ENCODE data around the gene CACNA1S.

DNA sequence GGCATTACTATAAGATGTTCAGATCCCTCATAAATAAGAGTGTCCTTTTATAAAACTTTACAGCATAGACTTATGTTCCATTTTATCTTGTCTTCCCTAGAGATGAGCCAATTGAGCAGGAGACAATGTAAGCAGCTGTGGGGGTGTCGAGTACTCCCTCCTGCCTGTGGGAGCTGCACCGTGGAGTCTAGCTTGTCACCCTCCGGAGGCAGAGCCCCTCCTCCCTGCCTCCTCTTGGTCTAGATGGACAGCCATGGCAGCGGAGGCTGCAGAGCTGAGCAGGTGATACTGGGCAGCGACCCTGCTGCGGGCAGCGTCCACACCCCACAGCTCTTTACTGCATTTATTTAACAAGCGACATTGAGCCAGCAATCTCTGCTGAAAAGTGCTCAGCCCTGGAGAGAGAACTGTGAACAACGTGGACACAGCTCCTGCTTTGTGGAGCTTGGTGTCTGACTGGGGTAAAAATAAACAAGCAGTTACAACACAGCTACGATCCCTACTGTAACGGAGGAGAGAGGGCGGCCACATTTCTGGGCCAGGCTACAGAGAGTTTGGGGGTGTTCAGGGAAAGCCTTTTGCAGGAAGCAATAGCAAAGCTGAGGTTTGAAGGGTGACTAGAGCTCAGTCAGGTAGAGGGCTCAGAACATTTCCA, 75.9 kb downstream of the CACNA1S start:
- TF ChIP-seq POLR2A (IDR thresholded peaks at IDR 0.05), result no peak
- TF ChIP-seq CTCF (IDR thresholded peaks at IDR 0.05), result no peak
